HG02970 (cell line): ENCODE measurements around the gene TUBE1.
"Not testable (repeated sequence)": the region's sequence is repeated elsewhere in the genome, so short reads cannot be mapped to it uniquely, and the experiment has no call there.

ENCODE experiments used
- ATAC-seq: cut with Tn5 transposase; IDR thresholded peaks from one replicate; pipeline ENCODE4 v1.9.1; 2021; ENCODE audit warnings: mild to moderate bottlenecking, moderate library complexity, moderate number of reproducible peaks; ENCODE audit not compliant: unreplicated experiment, low FRiP score

The TUBE1 gene, protein sequence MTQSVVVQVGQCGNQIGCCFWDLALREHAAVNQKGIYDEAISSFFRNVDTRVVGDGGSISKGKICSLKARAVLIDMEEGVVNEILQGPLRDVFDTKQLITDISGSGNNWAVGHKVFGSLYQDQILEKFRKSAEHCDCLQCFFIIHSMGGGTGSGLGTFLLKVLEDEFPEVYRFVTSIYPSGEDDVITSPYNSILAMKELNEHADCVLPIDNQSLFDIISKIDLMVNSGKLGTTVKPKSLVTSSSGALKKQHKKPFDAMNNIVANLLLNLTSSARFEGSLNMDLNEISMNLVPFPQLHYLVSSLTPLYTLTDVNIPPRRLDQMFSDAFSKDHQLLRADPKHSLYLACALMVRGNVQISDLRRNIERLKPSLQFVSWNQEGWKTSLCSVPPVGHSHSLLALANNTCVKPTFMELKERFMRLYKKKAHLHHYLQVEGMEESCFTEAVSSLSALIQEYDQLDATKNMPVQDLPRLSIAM

DNA sequence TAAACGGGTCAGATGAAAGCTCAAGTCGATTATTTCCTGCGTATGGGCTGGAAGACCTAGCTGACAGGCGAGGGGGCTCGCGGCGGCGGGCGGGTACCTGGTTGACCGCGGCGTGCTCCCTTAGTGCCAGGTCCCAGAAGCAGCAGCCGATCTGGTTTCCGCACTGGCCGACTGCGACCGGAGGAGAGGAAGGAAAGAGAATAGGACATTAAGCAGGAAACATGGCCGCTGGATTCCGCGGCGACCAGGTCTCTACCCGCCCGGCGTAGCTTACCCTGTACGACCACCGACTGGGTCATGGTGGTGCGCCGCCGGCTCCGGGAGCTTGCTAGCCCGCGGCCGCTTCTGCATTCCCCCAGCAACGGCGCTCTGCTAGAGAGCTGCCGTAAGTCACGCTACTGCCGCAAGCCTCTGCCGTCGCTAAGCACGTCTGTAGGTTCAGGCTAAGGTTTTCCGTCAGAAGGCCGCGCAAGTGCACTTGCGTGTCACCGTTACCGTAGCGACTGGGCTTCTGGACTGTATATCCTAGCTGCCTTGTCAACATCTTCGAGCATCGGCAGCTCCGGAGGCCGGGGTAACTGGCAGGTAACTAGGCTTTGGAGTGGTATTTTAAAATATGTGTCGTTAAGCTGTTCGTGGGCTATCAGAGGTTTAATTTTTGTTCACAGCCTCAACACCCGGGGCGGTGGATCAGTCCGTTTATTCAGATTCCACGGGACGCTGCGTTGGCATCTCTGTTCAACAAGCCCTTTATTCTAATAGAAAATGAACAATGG is at the start of gene TUBE1, which contains the start of gene FAM229B:
TSS of gene TUBE1 (minus strand) at position 347 of the 776 bp plus-strand sequence. CDS start at position 299, 48 bp downstream.
TSS of gene FAM229B (plus strand) at position 456 of the 776 bp plus-strand sequence. CDS start 11,693 bp downstream, outside the sequence.
- peak; percentile 98 for ATAC-seq

DNA sequence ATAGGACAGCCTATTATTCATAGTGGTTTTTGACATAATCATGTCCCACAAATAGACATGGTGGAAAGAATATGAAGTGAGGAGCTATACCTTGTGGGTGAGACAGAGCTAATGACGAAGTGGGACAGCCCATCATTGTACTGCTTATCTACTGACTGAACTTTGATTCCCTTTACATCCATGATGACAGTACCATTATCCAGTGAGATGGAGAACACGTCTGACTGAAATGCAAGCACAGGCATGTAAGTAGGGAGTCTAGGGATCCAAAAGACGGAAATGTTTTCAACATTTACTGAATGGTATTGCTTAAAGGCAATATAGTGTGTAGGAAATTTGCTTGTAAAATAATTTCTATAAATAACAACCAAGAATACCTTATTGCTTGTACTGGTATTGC is 43.6 kb upstream of the TUBE1 start:
- no peak for ATAC-seq

DNA sequence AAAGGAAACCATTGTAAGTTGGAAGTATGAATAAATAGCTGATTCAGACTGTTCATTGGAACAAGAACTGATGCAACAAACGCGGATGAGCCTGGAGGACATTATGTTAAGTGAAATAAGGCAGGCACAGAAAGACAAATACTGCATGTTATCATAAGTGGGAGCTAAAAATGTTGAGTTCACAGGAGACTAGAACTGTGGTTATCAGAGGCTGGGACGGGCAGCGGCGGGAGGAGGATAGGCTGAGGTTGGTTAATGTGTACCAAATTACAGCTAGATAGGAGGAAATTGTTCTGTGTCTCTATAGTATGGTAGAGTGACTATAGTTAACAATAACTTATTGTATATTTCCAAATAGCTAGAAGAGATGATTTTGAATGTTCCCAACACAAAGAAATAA is 40.9 kb upstream of the TUBE1 start:
- no peak for ATAC-seq

DNA sequence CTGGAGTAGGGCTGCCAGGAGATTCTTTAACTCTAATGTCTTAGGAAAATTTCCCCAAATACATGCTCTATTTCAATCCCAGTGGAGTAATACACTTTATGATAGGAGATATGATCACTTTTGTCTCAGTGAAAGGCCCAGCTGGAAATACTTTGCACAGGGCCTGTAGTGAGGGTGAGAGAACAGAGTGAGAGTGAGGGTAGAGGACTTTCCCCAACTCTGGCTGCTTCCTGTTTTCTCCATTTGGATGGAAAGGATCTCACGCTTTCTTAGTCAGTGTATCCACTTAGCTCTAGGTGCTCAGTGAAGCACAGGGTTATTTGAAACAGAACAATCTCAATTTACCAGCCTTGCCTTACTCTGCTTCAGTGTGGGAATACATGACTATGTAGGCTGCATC is 36.7 kb upstream of the TUBE1 start:
- ATAC-seq: no peak

DNA sequence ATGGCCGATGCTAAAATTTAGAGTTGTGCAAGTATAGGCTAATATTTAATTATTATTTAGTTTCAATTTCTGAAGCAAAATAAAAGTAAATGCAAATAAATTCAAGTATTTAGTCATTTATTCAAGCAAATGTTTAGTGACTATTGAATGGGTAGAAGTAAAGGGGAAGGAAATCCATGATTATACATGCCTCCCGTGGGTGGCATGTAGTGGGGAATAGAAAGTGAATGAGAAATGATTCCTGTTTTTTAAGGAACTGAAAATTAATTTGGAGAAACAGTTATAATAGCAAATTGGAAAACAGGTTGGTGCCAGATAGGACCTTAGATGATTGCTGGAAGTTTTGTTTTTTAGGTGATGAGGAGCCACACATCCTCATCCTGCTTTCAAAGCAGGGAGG is 35.5 kb upstream of the TUBE1 start:
- ATAC-seq: no peak

DNA sequence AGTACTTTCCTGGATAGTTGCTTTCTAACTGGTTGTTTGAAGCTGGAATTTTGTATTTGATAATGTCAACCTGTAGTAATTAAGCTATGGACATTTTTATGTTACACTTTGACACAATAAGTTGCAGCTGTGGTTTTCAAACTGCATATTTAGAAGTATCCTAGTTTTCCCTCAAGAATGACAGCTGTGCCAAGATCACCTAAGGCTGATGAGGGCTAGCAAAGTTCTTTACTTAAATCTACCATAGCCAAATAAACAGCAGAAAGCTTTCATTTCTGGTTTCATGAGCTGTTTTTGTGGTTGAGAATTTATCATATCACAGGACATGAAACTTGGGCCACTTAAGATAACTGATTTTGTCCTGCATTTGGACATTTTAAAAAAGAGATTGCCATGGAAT is 30.8 kb upstream of the TUBE1 start:
- ATAC-seq: no peak

DNA sequence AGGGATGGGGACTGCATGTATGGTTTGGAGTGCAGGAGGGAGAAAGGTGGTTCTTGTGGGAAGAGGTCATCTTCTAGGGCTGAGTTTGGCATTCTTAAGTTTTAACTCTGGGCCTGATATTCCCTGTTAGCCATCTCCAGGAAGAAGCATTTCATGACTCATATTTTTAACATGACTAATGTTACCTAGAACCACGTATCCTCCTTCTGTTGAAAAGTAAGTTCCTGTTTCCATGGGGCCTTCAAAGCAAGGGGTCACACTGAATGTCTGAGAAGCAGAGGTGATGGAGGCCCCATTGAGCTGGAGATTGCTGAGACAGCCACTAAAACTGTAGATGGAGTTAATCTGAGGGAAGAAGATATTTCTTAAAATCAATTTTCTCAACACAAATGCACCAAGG is 30.3 kb upstream of the TUBE1 start:
- no peak for ATAC-seq

DNA sequence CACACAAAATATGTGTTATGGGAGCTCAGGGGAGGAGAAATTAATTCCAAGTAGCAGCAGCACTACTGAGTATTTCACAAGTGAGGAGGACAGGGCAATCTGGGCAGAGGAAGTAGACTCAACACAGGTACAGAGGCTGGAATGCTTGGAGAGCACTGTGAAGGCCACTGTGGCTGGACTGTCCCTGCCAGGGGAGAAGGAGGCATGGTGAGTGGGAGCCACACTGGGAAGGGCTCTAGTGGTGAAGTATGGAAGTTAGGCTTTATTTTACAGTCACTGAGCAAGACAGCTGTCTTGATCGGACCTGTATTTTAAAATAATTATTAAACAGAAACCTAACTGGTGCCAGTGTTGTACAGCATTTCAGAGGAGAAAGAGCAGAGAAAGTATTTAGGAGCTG is 28.9 kb upstream of the TUBE1 start:
- no peak for ATAC-seq

DNA sequence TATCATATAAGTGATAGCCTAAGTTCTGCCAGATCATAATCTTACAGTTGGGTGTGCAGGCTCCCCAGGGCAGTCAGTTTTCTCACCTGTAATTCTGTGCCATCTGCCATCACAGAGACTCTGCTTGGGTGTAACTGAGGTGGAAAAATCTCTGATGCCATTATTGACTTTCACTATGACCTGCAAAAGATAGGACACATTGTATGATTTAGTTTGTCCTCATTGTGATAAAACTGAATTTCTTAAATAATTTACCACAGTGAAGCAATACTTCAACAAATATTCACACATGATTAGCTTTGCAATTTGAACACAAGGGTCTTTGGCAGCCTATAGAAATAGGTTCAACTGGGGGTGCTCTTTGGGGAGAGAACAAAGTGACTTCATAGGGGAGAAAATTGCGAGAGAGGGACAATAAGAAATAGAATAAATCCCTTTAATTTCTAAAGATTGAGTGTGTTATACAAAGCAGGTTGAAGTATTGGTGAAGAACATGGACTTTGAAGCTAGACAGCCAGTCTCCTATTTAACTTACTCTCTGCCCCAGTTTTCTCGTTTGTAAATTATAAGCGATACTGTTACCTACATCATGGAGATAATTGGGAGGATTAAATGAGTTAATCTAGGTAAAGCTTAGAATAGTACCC is 27.4 kb upstream of the TUBE1 start:
- ATAC-seq: no peak

DNA sequence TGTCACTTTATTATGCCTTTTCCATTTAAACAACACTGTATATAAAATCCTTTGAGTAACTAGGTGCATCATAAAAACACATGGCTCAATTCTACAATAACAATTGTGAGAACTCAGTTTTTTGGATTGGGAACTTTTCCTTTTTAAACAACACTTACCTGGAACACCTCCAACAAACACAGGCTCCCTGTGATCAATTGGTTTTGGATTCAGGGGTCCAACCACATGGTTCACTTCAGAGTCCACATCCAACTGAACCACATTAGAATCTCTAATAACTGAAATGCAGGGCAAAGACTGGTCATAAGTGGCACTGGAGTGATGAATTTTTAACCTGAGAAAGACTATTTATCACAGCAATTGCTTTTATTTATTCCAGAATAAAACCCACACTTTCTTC is 26.6 kb upstream of the TUBE1 start:
- ATAC-seq: no peak

DNA sequence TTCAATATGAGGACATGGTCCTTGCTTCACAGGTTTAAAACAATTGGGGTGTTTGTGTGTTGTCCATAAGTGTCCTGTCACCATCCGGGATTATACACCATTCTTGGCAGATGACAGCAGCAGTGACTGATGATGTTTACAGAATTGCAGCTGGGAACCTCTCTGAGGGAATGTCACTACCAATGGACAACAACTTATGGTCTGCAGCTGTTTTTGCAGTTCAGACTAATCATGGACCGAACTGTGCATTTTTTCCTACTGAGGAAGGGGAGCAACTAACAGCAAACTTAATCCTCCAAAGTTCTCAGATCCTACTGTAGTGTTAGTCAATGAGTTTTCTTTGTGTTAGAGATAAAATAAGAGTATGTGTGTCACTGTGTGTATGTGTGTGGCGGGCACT is 26.1 kb upstream of the TUBE1 start:
- ATAC-seq: no peak

DNA sequence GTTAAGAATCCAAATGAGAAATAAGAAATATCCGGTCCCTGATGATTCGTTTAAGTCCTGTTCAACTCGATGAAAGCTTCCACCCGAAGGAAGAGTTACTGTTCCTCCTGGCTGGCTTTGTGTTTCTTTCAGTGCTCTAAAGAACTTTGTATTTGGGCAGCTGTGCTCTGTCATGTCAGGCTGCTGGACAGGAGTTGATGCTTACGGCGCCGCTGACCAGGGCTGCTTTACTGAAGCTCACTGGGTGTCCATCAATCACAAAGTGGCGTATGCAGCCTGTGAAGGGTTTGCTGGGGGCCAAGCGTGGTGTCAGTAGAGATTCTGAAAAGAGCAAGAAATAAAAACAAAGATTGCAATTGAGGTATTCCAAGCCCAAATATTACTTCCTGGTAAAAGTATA is 22.0 kb upstream of the TUBE1 start:
- ATAC-seq: no peak

DNA sequence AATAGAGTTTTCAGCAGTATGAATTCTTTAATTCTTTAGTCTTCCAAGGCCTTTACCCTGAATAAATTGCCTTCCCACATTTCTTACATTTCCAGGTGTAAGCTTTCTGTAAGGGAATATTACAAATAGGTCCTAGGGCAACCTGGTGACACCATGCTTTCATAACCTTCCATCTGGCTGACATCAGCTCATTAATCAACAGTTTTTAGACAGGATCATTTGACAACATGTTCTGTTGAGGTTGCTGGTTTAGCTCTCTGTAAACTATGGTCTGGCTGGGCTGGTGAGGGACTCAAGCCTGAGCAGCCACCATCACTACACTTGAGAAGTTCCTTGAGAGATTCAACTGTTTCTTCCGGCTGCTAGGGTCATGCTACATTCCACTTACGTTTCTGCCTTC is 19.3 kb upstream of the TUBE1 start:
- ATAC-seq: no peak

DNA sequence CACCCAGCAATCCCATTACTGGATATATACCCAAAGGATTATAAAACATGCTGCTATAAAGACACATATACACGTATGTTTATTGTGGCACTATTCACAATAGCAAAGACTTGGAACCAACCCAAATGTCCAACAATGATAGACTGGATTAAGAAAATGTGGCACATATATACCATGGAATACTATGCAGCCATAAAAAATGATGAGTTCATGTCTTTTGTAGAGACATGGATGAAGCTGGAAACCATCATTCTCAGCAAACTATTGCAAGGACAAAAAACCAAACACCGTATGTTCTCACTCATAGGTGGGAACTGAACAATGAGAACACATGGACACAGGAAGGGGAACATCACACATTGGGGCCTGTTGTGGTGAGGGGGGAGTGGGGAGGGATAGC is 18.7 kb upstream of the TUBE1 start:
- ATAC-seq: not testable (repeated sequence)

DNA sequence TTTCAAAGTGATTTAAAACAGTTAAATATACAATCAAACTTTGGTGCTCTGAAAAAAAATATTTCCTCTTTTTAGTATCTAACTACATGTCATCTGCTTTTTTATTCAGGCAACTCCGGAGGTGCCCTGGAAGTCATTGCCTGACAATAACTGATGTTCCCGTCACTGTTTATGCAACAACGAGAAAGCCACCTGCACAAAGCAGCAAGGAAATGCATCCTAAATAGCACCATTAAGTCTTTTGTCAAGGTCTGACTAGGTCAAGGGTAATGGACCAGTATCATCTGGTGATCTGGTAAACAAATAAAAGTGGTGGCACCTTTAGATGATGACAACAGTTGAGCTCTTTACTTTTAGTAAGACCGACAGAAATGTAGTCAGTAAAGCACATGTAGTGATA is 13.3 kb upstream of the TUBE1 start:
- ATAC-seq: no peak

DNA sequence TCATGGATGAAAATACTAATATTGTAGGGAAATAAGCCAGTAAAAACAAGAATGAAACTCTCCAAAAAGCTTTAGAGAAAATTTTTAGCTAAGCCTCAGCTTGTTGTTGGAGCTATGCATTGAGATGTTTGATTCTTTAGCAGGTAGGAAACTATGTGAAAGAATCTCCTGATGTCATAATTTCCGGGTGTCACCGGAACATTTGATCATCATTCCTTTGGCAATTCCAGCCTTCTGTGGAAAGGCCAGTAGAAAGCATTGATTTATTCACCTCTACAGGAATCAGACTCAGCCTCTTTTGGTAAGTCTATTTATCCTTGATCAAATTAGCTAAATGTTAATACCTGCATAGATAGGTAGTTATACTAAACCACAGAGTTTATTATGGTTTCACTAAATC is 9.6 kb upstream of the TUBE1 start:
- no peak for ATAC-seq

DNA sequence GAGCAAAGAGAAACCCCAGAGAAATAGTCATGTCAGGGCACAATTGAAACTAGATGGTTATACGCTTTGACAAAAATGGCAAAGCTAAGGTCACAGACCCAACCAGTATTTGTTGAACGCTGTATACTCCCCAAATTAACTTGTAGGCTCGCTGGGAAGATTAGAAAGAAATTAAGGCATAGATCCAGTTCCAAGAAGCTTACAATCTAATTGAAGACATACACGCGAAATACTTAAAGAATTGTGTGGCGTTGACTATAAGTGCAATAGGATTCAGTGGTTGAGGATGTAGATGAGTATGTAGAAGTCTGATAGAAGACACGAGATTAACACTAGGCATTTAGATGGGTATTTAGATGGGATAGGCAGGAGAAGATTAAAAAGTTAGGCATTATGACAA is 634 bp upstream of the TUBE1 start:
- ATAC-seq: no peak

DNA sequence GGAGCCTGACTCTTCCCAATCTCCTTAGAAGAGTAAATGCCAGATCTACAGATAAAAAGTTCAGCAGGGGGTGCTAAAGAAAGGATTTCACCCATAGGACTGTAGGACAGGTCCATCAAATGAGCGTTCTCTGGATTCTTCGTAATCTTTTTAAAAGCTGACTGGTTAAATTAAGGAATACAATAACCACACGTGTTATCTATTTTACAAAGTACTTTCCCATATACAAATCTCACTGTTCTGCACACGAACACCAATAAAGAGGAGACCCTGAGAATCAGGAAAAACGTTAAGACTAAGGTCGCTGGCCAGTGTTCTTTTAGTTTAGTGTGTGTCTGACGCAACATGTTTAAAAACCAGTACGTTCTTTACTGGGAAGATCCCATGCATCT is 542 bp downstream of the TUBE1 start:
- ATAC-seq: peak; percentile 8

DNA sequence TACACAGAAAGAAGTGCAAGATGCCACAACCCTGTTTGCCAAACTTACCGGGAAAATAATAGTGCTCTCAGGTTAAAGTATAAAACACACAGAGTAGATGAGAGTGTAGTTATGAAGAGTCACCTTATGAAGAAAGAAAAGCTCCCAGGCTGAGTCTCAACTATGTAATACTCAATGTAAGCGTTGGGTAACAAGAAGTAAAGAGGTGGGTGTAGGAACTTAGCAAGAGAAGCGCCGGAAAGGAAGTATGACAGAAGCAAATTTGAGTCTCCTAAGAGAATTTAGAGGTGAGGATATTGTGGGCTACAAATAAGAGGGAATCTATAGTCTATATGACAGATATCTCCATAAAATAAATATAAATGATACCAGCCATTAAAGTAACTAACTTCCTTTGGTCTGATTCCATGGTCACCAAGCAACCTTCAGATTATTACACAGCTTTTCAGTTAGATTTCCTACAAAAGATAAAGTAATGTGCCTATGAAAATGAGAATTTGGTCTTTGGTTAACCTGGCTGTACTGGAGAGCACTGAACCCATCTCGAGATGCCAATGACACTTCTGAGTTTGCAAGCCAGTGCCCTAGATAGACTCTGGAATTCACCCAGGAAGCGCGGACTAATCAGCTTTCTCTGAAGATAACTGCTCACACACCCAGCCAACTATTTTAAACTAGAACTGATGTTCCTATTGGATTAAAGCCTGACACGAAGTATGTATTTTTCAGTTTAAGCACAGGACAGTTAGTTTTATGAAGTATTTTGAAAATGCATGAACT is 1.8 kb downstream of the TUBE1 start:
- ATAC-seq: no peak

DNA sequence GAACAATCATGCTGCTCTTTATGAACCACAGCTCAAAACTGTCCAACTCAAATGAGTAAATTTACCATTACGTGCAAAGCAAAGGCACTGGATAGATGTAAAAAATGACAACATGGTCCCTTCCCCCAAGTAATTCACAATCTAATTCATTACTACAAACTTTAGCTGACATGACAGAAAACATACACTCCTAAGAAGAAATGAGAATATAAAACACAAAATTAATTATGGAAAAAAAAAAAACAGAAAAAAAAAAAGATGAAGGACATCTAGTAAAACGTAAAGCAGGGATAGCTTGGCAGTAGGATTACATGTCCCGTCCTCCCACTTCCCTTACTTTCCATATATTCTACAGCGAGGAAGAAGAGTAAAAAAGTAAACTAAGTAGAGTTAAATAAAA is 5.7 kb downstream of the TUBE1 start:
- ATAC-seq: no peak
